Stimulated activated CD4-positive, alpha-beta T cell treated with anti-CD3 and anti-CD28 coated beads, TNF-alpha, amount 100 ng/mL, for 48 hours (primary cell): ENCODE measurements around the gene POMZP3.
"Not testable (repeated sequence)": the region's sequence is repeated elsewhere in the genome, so short reads cannot be mapped to it uniquely, and the experiment has no call there.

Source experiments
- DNase-seq, 3 donors: peaks; one replicate each; pipeline ENCODE4 v3.0.0-alpha.2; 2020; ENCODE audit warnings: low read depth in 3 of 3

Gene POMZP3

DNA sequence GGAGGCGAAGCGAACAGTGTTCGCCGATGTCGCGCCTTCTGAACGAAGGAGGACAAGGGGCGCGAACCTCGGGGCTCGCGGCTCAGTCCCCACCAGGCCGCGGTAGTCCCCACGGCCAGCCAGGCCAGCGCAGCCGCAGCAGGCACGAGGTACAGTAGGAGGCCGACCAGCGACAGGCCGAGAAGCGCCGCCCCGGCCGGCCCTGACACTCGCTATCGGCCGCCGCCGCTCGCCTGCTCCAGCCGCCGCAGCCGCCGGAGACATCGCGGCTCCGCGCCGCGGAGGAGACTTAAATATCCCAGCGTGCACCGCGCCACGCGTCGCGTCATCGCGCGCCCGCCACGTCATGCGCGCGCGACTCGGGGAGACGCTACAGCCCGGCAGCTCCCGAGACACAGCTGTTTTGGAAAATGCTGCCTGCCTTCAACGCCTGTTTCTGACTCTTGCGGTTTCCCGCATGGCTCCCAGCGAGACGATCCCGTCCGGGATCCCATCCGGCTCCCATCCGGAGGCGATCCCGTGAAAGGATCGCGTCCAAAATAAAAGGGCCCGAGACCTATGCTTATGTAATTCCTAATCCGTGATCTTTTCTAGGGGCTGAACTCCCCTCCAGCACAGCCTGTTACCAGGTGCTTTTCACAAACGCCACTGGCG is at the start of gene POMZP3:
TSS of gene POMZP3 (minus strand) at position 291 of the 654 bp plus-strand sequence. CDS start 1,215 bp downstream, outside the sequence.
- DNase-seq = not testable (repeated sequence)

DNA sequence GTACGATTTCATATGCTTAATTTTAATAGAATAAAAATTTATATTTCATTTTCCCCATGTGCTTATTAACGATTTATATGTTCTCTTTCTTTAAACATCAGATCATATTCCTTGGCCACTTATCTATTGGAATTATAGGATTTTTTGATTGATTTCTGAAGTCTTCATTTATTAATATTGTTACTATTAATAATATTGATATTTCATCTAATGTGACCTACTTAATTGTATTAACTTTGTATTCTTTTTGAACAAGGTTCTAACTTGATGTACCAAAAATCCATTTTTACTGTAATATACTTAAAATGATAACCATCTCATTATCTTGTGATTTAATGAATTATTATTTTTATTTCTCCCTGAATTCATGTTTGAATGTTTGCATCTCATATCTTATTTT is 48.7 kb upstream of the POMZP3 start:
- DNase-seq = not testable (repeated sequence)

DNA sequence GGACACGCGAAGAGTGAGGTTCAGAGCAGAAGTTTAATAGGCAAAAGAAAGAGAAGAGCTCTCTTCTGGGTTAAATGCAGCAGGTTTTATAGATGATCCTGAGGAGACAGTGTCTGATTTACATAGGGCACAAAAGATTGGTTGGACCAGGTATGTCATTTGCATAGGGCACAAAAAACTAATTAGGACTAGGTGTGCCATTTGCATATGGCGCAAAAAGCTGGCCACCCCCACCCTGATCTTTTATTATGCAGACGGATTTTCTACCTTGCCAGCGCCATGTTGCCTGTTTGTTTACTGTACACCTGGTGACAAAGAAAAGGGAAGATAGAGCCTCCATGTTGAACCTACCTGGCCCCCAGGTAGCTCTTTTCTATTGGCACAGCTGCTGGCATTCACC is 46.3 kb upstream of the POMZP3 start:
- not testable (repeated sequence) for DNase-seq

DNA sequence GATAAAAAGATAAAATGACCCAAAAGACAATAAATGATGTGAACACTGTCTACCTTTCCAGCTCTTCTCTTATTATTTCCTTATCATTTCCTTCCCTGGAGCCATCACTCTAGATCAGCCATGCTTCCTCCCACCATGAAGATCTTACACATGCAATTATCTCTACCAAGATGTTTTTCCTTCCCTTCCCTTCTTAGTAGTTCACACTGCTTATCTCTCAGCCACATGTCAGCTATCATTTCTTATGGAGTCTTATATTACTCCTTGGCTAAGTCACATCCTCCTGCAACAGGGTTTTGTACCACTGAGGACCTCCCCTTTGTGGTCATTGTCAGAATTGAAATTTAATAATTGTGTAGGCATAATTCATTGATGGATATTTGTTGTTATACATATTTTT is 32.1 kb upstream of the POMZP3 start:
- DNase-seq = not testable (repeated sequence)

DNA sequence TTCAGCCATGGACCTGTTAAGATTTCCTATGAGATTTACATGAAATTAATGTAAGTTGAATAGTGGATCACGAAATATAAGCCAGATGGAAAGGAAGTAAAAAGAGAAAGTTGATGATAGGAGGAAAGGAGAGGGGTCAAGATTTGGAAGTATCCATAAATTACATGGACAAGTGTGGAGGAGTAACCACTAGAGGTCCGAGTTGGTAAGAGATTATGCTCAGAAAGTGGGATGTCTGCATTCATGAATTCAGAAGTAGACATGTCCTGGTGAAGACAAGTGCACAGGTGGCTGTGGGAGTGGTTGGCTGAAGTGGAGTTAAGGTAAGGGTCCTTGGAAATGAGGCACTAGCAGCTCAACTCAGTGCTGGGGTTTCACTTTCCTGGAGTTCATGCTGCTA is 29.3 kb upstream of the POMZP3 start:
- DNase-seq = not testable (repeated sequence)

DNA sequence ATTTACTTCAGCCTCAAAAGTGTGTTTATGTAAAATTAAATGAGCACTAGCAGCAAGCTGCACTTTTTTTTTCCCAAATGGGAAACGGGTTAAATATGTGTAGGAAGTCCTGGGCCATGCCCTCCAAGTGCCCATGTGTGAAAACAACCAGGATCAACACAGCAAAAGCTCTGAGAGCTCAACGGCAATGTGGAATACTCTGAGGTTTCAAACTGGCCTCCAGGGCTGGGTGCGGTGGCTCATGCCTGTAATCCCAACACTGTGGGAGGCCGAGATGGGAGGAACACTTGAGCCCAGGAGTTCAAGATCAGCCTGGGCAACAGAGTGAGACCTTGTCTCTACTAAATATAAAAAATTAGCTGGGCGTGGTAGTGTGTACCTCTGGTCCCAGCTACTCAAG is 15.5 kb upstream of the POMZP3 start:
- DNase-seq = not testable (repeated sequence)

DNA sequence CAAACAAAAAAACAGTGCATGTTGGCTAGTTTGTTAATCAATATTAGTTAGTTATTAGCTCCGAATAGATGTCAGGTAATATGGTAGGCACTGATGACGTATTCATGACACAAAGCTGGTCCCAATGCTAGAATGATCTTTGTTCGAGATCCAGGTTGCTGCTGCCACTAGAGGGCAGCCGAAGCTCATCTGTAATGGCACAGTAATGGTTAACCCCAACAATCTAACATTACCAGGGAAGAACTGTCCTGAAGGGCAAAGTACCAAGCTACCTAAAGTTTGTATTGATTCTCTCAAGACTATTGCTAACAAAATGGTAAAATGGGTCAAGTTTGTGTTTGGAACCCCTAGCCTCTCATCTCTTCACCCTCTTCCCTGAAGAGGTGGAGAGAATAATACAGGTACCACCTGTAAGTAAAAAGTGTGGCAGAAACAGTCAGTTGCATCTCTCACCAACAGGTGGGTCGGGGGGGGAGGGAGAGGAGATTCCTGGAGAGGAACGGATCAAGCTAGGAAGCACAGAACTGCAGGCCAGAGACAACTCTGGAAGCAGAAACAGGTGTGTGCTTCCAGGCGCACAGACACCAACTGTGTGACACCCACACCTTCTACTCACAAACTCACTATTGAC is 10.1 kb upstream of the POMZP3 start:
- not testable (repeated sequence) for DNase-seq

DNA sequence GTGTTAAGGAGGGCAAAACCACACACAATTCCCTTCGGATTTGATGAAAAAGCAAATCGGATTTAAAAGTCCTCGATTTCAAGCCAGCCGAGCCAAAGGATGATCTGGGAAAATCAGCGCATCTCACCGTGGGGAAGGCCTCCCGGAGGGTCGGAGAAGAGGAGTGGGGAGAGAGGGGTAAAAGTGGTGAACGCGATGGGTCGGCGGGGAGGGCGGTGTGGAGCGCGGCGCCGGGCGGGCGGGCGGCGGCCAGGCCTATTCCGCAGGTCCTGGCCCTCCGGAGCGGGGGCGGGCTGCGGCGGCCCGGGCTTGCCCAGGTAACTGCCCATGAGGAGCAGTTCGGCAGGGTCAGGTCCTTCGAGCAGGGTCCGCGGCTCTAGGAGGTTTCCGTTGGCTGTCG is 498 bp downstream of the POMZP3 start:
- DNase-seq = not testable (repeated sequence)

DNA sequence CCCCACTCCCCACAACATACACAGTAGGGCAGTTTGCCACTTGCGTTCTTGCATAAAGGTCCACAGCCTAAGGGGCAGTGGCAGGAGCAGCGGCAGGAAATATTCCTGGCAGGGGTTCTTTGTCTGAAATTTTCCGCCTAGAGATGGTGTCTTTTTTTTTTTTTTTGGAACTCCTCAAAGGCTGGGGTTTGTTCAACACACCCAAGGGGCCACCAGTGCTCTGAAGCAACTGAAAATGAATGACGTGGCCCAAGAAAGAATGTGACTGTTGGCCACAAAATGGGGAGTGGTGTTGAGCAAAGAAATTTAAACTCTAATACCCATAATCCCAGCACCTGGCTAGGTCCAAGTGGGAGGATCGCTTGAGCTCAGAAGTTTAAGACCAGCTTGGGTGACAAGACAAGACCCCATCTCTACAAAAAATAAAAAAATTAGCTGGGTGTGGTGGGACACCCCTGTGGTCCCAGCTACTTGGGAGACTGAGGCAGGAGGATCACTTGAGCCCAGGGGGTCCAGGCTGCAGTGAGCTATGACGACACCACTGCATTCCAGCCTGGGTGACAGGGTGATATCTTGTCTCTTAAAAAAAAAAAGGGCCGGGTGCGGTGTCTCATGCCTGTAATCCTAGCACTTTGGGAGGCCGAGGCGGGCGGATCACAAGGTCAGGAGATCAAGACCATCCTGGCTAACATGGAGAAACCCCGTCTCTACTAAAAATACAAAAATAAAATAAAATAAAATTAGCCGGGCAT is 7.5 kb downstream of the POMZP3 start:
- DNase-seq = not testable (repeated sequence)

DNA sequence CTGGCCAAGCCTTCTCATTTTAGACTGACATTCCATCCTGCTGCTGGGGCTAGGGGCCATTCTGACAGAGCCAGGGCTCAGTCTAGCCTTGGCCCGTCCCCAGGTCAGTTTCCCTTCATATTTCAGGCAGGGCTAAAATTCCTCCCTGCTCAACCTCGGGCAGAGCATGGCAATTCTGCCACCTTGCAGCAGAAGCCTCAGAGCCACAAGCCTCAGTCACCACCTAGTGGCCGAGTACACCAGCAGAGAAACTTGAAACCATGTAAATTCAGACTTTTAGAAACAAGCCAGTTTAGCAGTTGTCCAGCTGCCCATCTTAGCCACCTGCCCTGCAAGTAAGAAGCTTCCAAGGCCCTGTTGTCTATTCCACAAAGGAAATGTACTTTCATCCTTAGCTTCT is 13.3 kb downstream of the POMZP3 start:
- not testable (repeated sequence) for DNase-seq

DNA sequence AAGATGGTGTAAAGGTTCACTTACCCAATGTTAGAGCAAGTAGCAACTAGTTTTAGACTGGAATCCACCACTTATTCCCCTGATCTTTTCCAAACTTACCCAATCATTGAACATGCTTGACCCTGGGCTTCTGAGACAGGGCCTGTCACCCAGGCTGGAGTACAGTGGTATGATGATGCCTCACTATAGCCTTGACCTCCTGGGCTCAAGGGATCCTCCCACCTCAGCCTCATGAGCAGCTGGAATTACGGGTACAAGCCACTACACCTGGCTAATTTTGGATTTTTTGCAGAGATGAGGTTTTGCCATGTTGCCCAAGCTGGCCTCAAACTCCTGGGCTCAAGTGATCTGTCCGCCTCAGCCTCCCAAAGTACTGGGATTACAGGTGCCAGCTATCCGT is 14.8 kb downstream of the POMZP3 start:
- not testable (repeated sequence) for DNase-seq

DNA sequence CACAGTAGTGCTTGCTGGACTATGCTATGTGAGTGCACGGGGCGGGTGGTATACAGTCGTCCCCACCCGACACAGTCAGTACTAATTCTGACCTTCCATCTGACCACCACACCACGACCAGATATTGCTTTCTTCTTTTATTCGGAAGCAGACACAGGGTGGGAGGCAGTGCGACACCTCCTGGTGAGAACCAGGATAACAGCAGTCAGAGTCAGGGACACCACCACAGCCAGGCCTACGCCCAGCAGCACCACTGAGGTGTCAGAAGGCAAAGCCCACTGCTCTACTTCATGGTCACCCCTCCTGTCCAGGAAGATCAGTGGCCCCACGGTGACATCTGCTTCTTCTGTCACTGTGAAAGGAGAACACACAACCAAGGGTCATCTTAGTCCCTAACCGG is 17.2 kb downstream of the POMZP3 start:
- not testable (repeated sequence) for DNase-seq

DNA sequence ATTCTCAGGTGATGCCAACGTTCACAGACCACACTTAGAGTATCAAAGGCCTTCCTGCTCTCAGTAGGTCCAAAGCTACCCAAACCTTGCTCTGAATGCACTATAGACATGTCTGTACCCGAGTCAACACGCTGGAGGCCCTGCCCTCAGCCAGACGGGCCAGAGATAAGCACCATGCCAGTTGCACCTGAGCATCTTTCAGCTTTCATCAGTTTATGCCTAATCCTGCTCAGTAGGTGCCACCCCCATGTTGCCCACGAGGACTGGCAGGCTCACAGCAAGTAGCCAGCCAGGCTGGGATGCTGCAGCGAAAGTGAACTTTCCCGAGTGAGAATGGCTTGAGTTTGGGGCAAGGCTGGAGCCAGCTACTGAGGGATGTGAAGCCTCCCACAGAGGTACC is 18.6 kb downstream of the POMZP3 start:
- DNase-seq = not testable (repeated sequence)

DNA sequence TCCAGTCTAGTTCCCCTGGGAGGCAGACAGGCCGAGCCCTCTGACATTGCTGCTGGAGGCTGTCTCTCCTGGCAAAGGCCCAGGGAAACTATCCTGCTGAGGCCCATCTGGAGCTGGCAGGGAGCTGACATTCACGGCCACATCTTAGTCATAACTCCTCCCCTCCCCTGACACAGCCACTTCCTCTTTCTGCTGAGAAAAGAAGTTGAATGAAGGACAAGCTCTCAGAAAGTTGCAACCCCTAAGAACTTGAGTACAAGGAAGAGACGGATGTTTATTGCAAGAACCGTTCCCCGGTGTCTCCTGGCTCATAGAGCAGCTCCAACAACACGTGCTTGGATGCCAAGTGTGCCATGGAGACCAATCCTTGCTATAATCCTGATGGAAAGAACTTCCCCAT is 21.1 kb downstream of the POMZP3 start:
- DNase-seq = peak in 2 of 3 donors; percentile 42 to 43

DNA sequence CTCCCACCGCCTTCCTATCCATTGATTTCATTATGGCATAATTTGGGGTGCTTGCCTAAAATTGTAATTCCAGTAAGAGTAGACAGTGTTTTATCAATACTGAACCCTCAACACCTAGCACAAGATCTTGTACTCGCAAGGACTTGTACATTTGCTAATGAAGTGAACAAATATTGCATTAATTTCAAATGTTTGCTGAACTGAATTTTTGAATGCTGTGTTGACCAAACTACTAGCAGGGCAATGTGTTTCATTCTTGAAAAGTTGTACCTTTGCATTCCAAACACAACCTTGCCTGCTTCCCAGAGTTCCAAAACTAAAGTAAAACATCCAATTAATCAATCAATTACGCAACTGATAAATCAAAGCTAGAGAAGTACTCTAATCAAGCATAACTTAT is 26.4 kb downstream of the POMZP3 start:
- DNase-seq = not testable (repeated sequence)

DNA sequence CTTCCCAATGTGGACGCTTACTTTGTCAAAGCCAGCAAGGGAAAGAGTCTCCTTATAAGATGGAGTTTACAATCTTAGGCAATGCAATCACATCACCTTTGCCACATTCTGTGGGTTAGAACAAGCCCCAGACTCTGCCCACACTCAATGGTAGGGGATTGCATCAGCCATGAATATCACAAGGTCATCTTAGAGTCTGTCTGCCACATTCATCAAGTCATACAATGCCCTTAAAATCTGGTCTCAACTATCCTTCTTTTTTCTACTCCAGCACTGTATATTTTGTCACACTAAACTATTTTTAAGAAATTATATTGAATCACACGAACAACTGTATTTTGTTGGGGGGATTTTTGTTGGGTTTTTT is 27.0 kb downstream of the POMZP3 start:
- not testable (repeated sequence) for DNase-seq

DNA sequence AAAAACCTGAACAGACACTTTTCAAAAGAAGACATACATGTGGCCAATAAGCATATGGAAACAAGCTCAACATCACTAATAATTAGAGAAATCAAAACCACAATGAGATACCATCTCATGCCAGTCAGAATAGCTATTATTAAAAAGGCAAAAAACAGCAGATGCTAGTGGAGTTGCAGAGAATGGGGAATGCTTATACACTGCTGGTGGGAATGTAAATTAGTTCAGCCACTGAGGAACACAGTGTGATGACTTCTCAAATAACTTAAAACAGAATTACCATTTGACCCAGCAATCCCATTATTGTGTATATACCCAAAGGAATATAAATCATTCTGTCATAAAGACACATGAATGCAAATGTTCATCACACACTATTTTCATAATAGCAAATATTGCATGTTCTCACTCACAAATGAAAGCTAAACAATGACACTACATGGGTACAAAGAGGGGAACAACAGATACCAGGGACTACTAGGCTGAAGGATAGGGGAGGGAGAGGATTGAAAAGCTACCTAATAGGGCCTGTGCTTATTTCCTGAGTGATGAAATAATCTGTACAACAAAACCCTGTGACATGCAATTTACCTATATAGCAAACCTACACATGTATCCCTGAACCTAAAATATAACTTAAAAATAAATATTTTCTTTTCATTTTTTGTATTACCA is 28.4 kb downstream of the POMZP3 start:
- not testable (repeated sequence) for DNase-seq

DNA sequence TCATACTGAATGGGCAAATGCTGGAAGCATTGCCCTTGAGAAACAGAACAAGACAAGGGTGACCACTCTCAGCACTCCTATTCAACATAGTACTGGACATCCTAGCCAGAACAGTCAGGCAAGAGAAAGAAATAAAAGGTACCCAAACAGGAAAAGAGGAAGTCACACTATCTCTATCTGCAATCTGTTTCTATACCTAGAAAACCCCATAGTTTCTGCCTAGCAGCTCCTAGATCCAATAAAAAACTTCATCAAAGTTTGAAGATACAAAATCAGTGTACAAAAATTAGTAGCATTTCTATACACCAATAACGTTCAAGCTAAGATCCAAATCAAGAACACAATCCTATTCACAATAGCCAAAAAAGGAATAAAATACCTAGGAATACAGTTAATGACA is 29.8 kb downstream of the POMZP3 start:
- DNase-seq = not testable (repeated sequence)

DNA sequence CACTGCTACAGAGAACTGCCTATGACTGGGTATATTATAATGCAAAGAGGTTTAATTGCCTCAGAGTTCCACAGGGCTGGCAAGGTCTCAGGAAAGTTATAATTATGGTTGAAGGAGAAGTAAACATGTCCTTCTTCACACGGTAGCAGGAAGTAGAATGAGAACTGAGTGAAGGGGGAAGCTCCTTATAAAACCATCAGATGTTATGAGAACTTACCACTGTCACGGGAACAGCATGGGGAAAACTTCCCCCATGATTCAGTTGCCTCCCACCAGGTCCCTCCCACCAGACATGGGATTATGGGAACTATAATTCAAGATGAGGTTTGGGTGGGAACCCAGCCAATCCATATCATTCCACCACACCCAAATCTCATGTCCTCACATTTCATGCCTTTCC is 34.4 kb downstream of the POMZP3 start:
- not testable (repeated sequence) for DNase-seq

DNA sequence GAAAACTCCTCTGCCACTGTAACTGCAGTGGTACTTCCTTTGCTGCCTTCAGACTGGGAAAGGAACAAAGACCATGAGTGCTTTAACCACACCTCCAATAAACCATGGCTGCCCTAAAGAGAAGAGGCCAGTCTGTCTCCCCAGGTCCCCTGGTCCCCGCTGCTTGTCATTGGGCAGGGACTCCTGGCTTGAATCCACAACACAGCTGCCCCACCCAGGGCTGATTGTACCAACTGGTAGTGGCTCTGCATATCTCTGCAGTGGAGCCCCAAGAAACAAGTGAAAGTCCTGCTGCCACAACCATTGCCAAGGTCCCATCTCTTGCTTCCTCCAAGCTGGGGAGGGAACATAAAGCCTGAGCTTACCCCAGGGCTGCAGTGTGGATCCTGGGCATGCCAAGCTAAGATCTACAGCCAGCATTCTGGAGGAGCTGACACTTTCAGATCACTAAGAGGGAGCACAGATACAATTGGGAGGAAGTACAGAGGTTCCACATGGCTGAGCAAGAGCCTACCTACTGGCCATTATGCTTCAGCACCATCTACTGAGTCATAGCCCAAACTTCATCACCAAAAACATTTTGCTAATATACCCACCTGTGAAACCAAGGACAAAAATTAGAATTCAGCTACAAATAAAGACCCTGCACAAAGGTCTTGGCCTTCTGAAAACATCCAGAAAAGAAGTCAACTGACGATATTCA is 35.3 kb downstream of the POMZP3 start:
- DNase-seq = not testable (repeated sequence)

DNA sequence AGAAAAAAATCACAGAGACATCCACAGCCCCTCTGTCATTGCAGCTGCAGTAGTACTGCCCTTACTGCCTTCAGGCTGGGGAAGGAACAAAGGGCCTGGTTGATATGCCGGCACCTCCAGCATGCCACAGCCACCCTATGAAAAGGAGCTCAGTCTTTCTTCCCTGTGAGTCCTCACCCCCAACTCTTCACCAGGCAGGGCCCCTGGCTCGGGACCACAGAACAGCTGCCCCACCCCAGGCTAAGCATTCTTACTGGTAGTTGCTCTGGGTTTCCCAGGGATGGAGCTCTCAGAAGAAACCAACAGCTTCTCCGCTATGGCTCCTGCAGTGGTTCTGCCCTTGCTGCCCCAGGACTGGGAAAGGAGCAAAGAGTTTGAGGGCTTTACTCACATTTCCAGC is 36.0 kb downstream of the POMZP3 start:
- DNase-seq = not testable (repeated sequence)

DNA sequence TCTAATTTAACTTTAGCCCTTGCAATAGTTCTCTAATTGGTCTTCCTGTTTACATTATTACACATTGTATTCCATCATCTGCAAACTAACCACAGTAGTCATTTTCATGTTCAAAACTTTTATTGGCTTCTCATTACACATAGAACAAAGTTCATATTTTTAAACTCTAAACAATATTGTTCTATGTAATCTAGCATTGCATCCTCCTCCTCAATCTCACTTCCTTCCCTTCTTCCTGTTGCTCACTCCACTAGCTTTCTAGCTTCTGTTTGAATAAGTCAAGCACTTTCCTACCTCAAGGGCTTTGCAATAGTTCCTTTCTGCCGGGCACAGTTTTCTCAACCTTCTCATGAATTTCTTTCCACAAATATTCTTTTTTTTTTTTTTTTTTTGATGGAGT is 38.5 kb downstream of the POMZP3 start:
- DNase-seq = not testable (repeated sequence)
